Prostate gland (tissue), 2 donors: ENCODE results near the gene KIF5A. TPM values are rescaled to one million over a fixed set of nuclear protein-coding genes. Genes with fewer than 3 reads are reported as not detected.

Source experiments
- DNase-seq: peaks from one replicate; pipeline ENCODE4 v3.0.0-alpha.2; 2019; ENCODE audit warnings: low spot score
- H3K27ac ChIP-seq, 2 donors: fragments of 200-600 bp; sonication (generic); 2 replicates each; pipeline ENCODE4 v1.5.1; 2017 to 2019
- H3K27me3 ChIP-seq: fragments of 200-600 bp; sonication (generic); replicated peaks from 2 replicates; pipeline ENCODE4 v1.5.1; 2019; ENCODE audit not compliant: insufficient read depth
- H3K36me3 ChIP-seq, 2 donors: fragments of 200-600 bp; sonication (generic); 1 replicate in 1 of 2; 2 replicates in 1 of 2; pipeline versions ENCODE4 v1.5.1 to v1.8.1; 2017 to 2019
- H3K4me1 ChIP-seq: fragments of 200-600 bp; sonication (generic); replicated peaks from 2 replicates; pipeline ENCODE4 v1.5.1; 2019
- H3K4me3 ChIP-seq, 2 donors: fragments of 200-600 bp; sonication (generic); 2 replicates each; pipeline ENCODE4 v1.5.1; 2017 to 2019
- H3K9me3 ChIP-seq: fragments of 200-600 bp; sonication (generic); 2 replicates; pipeline ENCODE4 v1.5.1; 2017
- CTCF ChIP-seq, 4 experiments: fragments of 200-600 bp in 2 of 4; fragments of 450-650 bp in 2 of 4; sonication (generic) in 2 of 4; IDR thresholded peaks; 1 replicate in 3 of 4; 2 replicates in 1 of 4; pipeline ENCODE4 v1.5.1; 2016 to 2019; ENCODE audit warnings: antibody characterized with exemption in 4 of 4, mild to moderate bottlenecking in 2 of 4, moderate library complexity in 2 of 4
- POLR2A ChIP-seq: fragments of 450-650 bp; IDR thresholded peaks from one replicate; pipeline ENCODE4 v1.6.1; 2016; ENCODE audit warnings: antibody characterized with exemption, mild to moderate bottlenecking
- POLR2AphosphoS5 ChIP-seq: sonication (generic); formaldehyde crosslinking; IDR thresholded peaks from one replicate; pipeline ENCODE4 v1.6.1; 2017; ENCODE audit warnings: antibody characterized with exemption
- WGBS: methylation state at CpG from one replicate; pipeline ENCODE4 v1.1.5; 2018; 5-methylcytosine and 5-hydroxymethylcytosine counted together
- intact Hi-C: fragments of 100-400 bp; cut with DNase I; formaldehyde crosslinking; loops from one replicate; pipeline ENCODE4 v1.14.2; 2022
- total RNA-seq, 2 donors: library from RNA; depleted of rRNA; stranded (reverse); fragments of >200 nt; gene quantifications; one replicate each; pipeline ENCODE4 v1.1.0, GENCODE V29; 2016

KIF5A gene
- total RNA-seq, 2 donors from 2014 or later: 0.50 to 3.7 TPM

- DNase-seq: no peak
- Histone ChIP-seq H3K36me3 (no peaks in the 10 kb centered on the region), H3K27ac (no peak overlapping the region), H3K9me3 (no peaks in the 10 kb centered on the region), H3K4me3 (no peak overlapping the region), H3K27me3 (no peaks in the 10 kb centered on the region), H3K4me1 (no peaks in the 10 kb centered on the region)
- intact Hi-C loops: no loop called here
- TF ChIP-seq POLR2AphosphoS5 (no peak), CTCF (IDR thresholded peaks at IDR 0.05) (no peak), POLR2A (no peak)
- WGBS: 88% methylated on average over 10 of the region's 10 CpGs
Measured at GRCh38 chr12:57574795-57575194, 25.0 kb downstream of the KIF5A start.

- TF ChIP-seq POLR2A: no peak
- no peak for TF ChIP-seq POLR2AphosphoS5
- no peak for TF ChIP-seq CTCF (IDR thresholded peaks at IDR 0.05)
- Histone ChIP-seq H3K9me3 (no peaks in the 10 kb centered on the region), H3K27ac (no peak overlapping the region), H3K27me3 (no peaks in the 10 kb centered on the region), H3K36me3 (no peaks in the 10 kb centered on the region), H3K4me3 (no peak overlapping the region), H3K4me1 (no peaks in the 10 kb centered on the region)
- DNase-seq: no peak
- intact Hi-C loops: no loop called here
- 83% methylated on average over 12 of the region's 12 CpGs for WGBS
Measured at GRCh38 chr12:57575771-57576612, 26.1 kb downstream of the KIF5A start.

- Histone ChIP-seq H3K27me3 (no peaks in the 10 kb centered on the region), H3K4me3 (no peak overlapping the region), H3K4me1 (no peaks in the 10 kb centered on the region), H3K36me3 (no peaks in the 10 kb centered on the region), H3K27ac (no peak overlapping the region), H3K9me3 (no peaks in the 10 kb centered on the region)
- 66% methylated on average over 9 of the region's 9 CpGs for WGBS
- no peak for DNase-seq
- intact Hi-C loops: no loop called here
- TF ChIP-seq POLR2AphosphoS5 (no peak), CTCF (IDR thresholded peaks at IDR 0.05) (no peak), POLR2A (no peak)
Measured at GRCh38 chr12:57576613-57577160, 26.8 kb downstream of the KIF5A start.

GRCh38 chr12:57577981-57578758, 28.3 kb downstream of the KIF5A start:
- 85% methylated on average over 12 of the region's 12 CpGs for WGBS
- Histone ChIP-seq H3K27ac (no peak overlapping the region), H3K4me3 (no peak overlapping the region), H3K4me1 (no peaks in the 10 kb centered on the region), H3K36me3 (no peaks in the 10 kb centered on the region), H3K9me3 (no peaks in the 10 kb centered on the region), H3K27me3 (no peaks in the 10 kb centered on the region)
- no peak for DNase-seq
- intact Hi-C loops: no loop called here
- TF ChIP-seq POLR2A: no peak
- no peak for TF ChIP-seq POLR2AphosphoS5
- no peak for TF ChIP-seq CTCF (IDR thresholded peaks at IDR 0.05)
